Caco-2 (cell line): ENCODE data around the gene RFNG. TPM values are rescaled to one million over a fixed set of nuclear protein-coding genes. Genes with fewer than 3 reads are reported as not detected.

Source experiments
- BruUV-seq: library from RNA; stranded (reverse); fragments of 400-500 nt; replicated peaks from 2 replicates; lab custom pipeline; 2021; lab: Mats Ljungman, UMichigan
- CTCF ChIA-PET: fragments of 300-600 bp; sonication (Branson Sonifier 250); formaldehyde crosslinking; loops from one replicate; lab custom pipeline; 2022; ENCODE audit warnings: antibody characterized with exemption; lab: Charles Lee
- POLR2A ChIA-PET: fragments of 300-600 bp; sonication (Branson Sonifier 250); formaldehyde crosslinking; loops from one replicate; lab custom pipeline; 2022; ENCODE audit warnings: antibody characterized with exemption; lab: Charles Lee
- DNase-seq, 2 experiments: peaks; one replicate each; pipeline versions ENCODE4 v3.0.0 to v3.0.0-alpha.2; 2020 to 2022
- H3K27me3 ChIP-seq: replicated peaks from 2 replicates; pipeline ENCODE4 v1.6.0; 2011; ENCODE audit warnings: low read length; ENCODE audit not compliant: control insufficient read depth, insufficient read depth
- H3K36me3 ChIP-seq: 2 replicates; pipeline ENCODE4 v1.5.1; 2011; ENCODE audit warnings: low read length; ENCODE audit not compliant: control insufficient read depth, insufficient read depth
- H3K4me1 ChIP-seq: fragments of 250-450 bp; sonication (Bioruptor Pico); 2 replicates; pipeline ENCODE4 v1.5.1; 2020; ENCODE audit warnings: mild to moderate bottlenecking
- H3K4me3 ChIP-seq: 2 replicates; pipeline ENCODE4 v1.5.1; 2011; ENCODE audit warnings: low read depth, mild to moderate bottlenecking, control low read depth, low read length
- H3K9me3 ChIP-seq: fragments of 250-450 bp; sonication (Bioruptor Pico); 2 replicates; pipeline ENCODE4 v1.5.1; 2020; ENCODE audit warnings: mild to moderate bottlenecking, moderate library complexity
- H3K27ac Mint-ChIP-seq: one replicate; pipeline ENCODE4 v1.8.0; 2022; ENCODE audit warnings: mixed read lengths; ENCODE audit not compliant: unreplicated experiment
- H3K27me3 Mint-ChIP-seq: one replicate; pipeline ENCODE4 v1.8.0; 2022; ENCODE audit warnings: mixed read lengths; ENCODE audit not compliant: insufficient read depth, unreplicated experiment
- H3K36me3 Mint-ChIP-seq: one replicate; pipeline ENCODE4 v1.8.0; 2022; ENCODE audit warnings: mild to moderate bottlenecking, mixed read lengths; ENCODE audit not compliant: insufficient read depth, unreplicated experiment
- H3K4me1 Mint-ChIP-seq: one replicate; pipeline ENCODE4 v1.8.0; 2022; ENCODE audit warnings: low read depth, mixed read lengths; ENCODE audit not compliant: unreplicated experiment
- H3K4me3 Mint-ChIP-seq: one replicate; pipeline ENCODE4 v1.8.0; 2022; ENCODE audit warnings: mild to moderate bottlenecking, moderate library complexity, mixed read lengths; ENCODE audit not compliant: unreplicated experiment
- H3K9me3 Mint-ChIP-seq: one replicate; pipeline ENCODE4 v1.8.0; 2022; ENCODE audit warnings: mixed read lengths; ENCODE audit not compliant: unreplicated experiment
- CTCF ChIP-seq, 2 experiments: fragments of 200-600 bp in 1 of 2; IDR thresholded peaks; 1 replicate in 1 of 2; 2 replicates in 1 of 2; pipeline versions ENCODE4 v1.5.1 to v1.8.0; 2011 to 2022; ENCODE audit warnings: antibody characterized with exemption in 1 of 2, control low read depth in 1 of 2, inconsistent platforms in 1 of 2, low read depth in 1 of 2, low read length in 1 of 2, mild to moderate bottlenecking in 1 of 2, moderate library complexity in 1 of 2; ENCODE audit not compliant: insufficient read depth in 1 of 2, severe bottlenecking in 1 of 2, unreplicated experiment in 1 of 2
- intact Hi-C: fragments of 100-400 bp; cut with micrococcal nuclease; formaldehyde crosslinking; loops from one replicate; pipeline ENCODE4 v1.10.0; 2022; ENCODE audit not compliant: unreplicated experiment
- total RNA-seq: library from RNA; stranded (reverse); gene quantifications from 2 replicates; pipeline ENCODE4 v1.2.3, GENCODE V29; 2022

RFNG gene
- total RNA-seq, 1 experiment from 2014 or later, result 35.5 TPM

GRCh38 chr17:82033359-82034085, 18.1 kb downstream of the RFNG start:
- no peak overlapping the region for H3K4me3 ChIP-seq
- intact Hi-C loops, result loop anchor here (2.0 kb wide), 1 partner anchor 71 kb away; no protein-coding TSS in a partner anchor
- Mint-ChIP-seq H3K27ac (peak overlapping the region; percentile 69), H3K4me1 (peaks cover 11% of the 10 kb centered on the region), H3K4me3 (peak overlapping the region; percentile 66), H3K36me3 (peaks cover 43% of the 10 kb centered on the region), H3K27me3 (no peaks in the 10 kb centered on the region), H3K9me3 (no peaks in the 10 kb centered on the region)
- CTCF ChIA-PET, result interaction anchor here (1.5 kb wide), 1 partner anchor 74 kb away, joined by 6 read pairs; no protein-coding TSS in a partner anchor
- POLR2A ChIA-PET, result no interaction called here
- no peaks in the 10 kb centered on the region; the same call in 1 of the 2 replicates for H3K36me3 ChIP-seq
- no peak for DNase-seq
- TF ChIP-seq CTCF (IDR thresholded peaks at IDR 0.05; ENCODE audit: insufficient read depth in 1 of 2, low read depth in 1 of 2, low read length in 1 of 2, severe bottlenecking in 1 of 2, unreplicated experiment in 1 of 2), result no peak
- H3K4me1 ChIP-seq, result peaks cover 28% of the 10 kb centered on the region
- no peaks in the 10 kb centered on the region for H3K9me3 ChIP-seq
- no TSS peak for BruUV-seq
- no peaks in the 10 kb centered on the region for H3K27me3 ChIP-seq

DNA sequence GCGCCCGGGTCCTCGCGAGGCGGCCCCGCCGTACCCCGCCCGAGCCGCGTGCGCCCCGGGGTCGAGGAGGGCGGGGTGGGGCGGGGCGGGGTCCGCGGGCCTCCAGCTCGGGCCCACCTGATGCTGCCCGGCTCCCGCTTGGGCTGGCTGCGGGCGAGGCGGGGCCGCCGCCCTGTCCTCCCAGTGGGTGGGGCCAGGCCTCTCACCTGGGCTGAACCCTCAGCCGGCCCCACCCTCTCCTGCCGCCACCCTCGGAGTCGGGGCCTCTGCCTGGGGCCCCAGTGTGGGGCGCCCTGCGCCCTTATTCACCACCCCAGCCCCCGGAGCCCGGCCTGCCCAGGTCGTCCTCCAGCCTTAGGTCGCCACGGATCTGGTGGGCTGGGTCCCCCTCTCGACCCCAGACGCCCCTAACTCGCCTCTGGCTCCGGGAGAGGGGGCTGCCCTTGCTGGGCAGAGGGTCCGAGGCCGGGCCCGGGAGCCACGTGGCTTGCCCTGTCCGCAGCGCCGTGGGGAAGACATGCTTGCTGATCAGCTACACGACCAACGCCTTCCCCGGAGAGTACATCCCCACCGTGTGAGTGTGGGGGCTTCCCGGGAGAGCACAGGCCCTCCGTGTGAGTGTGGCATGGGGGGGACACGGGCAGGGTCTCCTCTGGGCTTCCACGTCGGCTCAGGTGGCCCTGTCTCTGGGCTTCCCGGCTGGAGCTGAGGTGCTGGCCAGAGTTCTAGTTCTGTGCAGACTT, 19.6 kb downstream of the RFNG start:
- DNase-seq, result peak; percentile 88 to 91
- H3K27me3 ChIP-seq, result no peaks in the 10 kb centered on the region
- H3K4me3 ChIP-seq, result peak overlapping the region; percentile 64
- Mint-ChIP-seq H3K9me3 (no peaks in the 10 kb centered on the region), H3K4me1 (peaks cover 11% of the 10 kb centered on the region), H3K36me3 (peaks cover 35% of the 10 kb centered on the region), H3K27ac (peak overlapping the region; percentile 69), H3K4me3 (peak overlapping the region; percentile 66), H3K27me3 (no peaks in the 10 kb centered on the region)
- intact Hi-C loops, result loop anchor here (2.0 kb wide), 1 partner anchor 73 kb away; no protein-coding TSS in a partner anchor
- H3K4me1 ChIP-seq, result peaks cover 24% of the 10 kb centered on the region
- no peaks in the 10 kb centered on the region for H3K9me3 ChIP-seq
- TF ChIP-seq CTCF (IDR thresholded peaks at IDR 0.05; ENCODE audit: insufficient read depth in 1 of 2, low read depth in 1 of 2, low read length in 1 of 2, severe bottlenecking in 1 of 2, unreplicated experiment in 1 of 2), result no peak
- TSS peak; percentile 63 for BruUV-seq
- ChIA-PET POLR2A (interaction anchor here (1.9 to 2.2 kb wide), 2 partner anchors 10 to 66 kb away, joined by 8 to 12 read pairs; partner anchors contain the start of genes CENPX, FASN and LRRC45), CTCF (interaction anchor here (0.8 to 2.7 kb wide), 5 partner anchors 9 to 104 kb away, joined by 3 to 36 read pairs (median 6); partner anchors contain the start of genes CENPX and LRRC45)
- H3K36me3 ChIP-seq, result peaks cover 2% of the 10 kb centered on the region; the same call in 1 of the 2 replicates
